GM19193 (cell line): ENCODE measurements around the gene KIRREL3.

Source experiments
- POLR2A ChIP-seq: IDR thresholded peaks from 4 replicates; pipeline ENCODE4 v1.6.1; 2011; ENCODE audit not compliant: insufficient read depth, insufficient read length; ENCODE audit errors: extremely low read depth

KIRREL3 gene

DNA sequence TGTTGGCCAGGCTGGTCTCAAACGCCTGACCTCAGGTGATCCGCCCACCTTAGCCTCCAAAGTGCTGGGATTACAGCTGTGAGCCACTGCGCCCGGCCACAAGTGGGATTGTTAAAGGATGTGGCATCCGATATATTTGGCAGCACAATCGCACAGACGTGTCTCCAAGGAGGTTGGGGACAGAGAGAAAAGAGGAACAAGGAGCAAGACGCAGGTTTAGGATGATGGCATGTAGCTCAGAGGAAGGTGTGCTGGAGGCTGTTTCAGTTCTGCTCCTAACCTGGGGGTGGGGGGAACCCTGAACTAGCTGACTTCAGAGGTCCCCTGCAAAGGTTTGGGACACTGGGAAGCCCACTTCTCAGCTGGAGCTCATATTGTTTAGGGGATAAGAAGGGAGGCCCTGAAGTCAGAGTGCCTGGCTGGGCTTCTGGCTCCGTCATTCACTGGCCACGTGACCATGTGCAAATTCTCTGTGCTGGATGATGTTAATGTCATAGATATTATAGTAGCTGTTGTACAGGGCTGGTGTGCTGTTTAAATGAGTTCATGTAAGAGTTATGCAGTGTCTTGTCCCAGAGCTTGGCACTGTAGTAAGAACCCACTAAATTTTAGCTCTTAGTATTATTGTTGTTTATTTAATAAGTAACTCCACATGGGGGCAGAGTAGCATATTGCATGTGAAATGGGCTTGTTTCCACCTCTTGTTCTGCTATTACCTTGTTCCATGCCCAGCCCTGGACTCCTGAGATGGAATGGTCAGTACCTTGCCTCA, 515.4 kb downstream of the KIRREL3 start:
- no peak for TF ChIP-seq POLR2A

GRCh38 chr11:126484266-126484665, 516.3 kb downstream of the KIRREL3 start:
- no peak for TF ChIP-seq POLR2A

- TF ChIP-seq POLR2A, result no peak
These were observed 516.9 kb downstream of the KIRREL3 start for GRCh38 chr11:126483621-126484195.

DNA sequence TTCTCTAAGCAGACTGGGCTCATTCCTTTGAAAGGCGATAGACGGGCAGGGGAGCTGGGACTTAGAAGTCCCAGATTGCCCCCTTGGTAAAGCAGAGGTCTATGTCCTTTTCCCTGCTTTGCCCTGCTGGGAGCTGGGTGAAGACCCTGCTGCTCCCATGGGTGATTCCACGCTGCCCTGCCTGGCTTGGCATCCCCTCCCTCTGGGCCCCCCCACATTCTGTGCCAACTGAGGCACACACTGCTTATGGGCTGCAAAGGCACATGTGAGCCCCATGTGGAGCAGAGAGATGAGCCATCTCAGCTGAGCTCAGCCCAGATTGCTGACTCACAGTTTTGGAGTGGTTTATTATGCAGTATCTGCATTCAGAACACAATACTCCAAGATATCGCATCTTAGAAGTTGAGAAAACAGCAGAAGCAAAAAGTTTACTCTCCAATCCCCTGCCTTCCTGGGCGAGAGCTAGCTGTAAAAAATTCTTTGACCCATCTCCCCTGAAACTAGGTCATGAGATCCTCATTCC, 517.9 kb downstream of the KIRREL3 start:
- no peak for TF ChIP-seq POLR2A

GRCh38 chr11:126481303-126481680, 519.3 kb downstream of the KIRREL3 start:
- TF ChIP-seq POLR2A, result no peak

DNA sequence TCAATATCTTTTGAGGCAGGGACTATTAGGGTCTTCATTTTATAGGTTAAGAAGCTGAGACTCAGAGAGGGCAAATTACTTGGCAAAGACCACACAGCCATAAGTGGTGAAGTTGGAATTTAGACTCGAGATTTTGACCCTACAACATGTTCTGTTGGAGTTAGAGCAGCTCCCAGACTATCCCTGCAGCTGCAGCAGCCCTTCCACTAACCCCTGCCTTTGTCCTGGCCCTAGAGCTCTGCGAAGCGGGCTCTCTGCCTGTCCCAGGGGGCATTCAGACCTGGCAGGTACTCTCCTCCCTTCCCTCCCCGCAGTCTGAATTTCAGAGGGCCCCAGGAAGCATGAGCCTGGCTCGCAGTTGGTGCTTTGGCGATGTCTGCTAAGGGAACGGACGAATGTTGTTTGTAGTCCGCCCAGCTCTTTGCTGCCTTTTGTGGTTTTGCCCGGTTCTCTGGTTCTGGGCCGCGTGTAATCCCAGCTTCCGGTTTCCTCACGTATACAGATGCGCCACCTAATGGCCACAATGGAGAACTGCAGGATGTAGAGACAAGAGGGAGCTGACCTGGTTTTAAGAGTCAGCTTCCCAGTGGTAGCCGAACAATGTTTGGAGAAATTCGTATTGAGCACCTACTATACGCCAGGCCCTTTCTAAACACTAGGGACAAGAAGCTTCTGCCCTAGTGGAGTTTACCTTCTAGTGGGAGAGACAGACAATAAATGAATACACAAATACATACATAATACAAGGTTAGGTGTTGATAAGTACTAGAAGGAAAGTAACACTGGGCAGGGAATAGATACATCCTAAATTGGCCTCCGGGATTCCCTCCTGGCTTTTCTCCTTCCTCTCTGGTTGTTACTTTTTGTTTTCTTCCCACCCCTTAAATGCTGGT, 519.9 kb downstream of the KIRREL3 start:
- no peak for TF ChIP-seq POLR2A

- TF ChIP-seq POLR2A, result no peak
These were observed 520.6 kb downstream of the KIRREL3 start for GRCh38 chr11:126480015-126480409.

- TF ChIP-seq POLR2A, result no peak
These were observed 521.2 kb downstream of the KIRREL3 start for GRCh38 chr11:126479178-126479930.

GRCh38 chr11:126478466-126478865, 522.1 kb downstream of the KIRREL3 start:
- no peak for TF ChIP-seq POLR2A

DNA sequence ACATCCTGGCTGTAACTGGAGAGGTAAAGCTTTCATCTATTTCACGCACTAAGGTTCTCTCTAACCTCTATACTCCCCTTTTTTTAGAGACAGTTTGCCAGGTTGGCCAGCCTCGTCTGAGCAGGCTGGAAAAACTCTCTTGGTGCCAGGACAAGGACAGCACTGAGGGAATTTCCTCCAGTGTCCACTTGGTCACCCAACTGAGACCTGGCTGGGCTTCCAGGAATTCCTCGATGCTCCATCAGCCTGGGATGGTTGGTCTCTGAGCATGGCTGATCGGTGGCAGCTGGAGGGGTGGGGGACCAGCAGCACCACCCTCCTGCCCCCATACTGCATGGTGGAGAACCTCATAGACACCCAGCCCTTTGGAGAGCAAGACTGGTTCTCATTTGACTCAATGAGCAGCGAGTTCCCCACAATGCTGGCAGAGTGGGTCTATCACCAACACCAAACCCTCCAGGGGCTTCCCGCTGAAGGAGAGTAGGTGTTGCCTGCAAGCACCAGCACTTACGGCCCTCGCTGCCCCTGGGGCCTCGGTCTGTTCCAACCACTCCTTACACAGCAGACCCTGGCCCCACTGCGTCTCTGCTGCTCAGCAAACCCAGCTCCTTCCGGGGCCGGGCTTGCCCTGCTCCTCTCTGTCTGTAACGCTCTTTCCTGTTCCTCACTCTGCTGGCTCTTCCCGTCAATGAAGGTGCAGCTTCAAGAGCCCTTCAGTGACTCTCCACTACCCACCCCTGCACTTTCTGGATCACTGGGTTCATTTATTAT, 522.9 kb downstream of the KIRREL3 start:
- no peak for TF ChIP-seq POLR2A

- TF ChIP-seq POLR2A, result no peak
These were observed 523.6 kb downstream of the KIRREL3 start for GRCh38 chr11:126476977-126477376.

DNA sequence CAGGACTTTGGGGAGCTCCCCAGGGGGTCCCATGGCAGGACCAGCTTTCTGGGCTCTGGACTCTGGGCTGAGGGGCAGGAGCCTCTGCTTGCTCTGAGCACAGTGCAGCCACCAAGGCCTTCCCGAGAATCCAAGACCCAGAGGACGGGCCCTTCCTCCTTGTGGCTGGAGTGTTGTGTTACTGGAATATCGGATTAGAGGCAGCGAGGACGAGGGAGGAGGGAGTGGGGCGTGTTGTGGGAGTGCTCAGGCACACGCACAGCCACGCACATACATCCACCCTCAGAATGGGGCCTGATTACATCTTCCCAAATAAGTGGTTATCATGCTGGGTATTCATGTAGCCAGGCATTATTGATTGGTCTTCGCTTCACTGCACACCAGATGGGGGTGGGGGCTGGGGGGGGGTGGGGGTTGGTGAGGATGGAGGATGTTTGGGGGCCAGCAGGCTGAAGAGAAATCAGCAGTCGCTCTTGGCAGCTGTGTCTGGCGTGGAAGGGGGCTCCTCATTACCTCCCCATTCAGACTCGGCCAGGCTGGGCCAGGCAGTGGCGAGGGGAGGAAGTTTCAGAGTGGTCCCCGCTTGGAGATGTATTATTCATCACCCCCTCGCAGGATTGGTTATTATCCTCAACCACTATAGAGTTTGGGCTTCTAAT, 524.2 kb downstream of the KIRREL3 start:
- TF ChIP-seq POLR2A, result no peak

DNA sequence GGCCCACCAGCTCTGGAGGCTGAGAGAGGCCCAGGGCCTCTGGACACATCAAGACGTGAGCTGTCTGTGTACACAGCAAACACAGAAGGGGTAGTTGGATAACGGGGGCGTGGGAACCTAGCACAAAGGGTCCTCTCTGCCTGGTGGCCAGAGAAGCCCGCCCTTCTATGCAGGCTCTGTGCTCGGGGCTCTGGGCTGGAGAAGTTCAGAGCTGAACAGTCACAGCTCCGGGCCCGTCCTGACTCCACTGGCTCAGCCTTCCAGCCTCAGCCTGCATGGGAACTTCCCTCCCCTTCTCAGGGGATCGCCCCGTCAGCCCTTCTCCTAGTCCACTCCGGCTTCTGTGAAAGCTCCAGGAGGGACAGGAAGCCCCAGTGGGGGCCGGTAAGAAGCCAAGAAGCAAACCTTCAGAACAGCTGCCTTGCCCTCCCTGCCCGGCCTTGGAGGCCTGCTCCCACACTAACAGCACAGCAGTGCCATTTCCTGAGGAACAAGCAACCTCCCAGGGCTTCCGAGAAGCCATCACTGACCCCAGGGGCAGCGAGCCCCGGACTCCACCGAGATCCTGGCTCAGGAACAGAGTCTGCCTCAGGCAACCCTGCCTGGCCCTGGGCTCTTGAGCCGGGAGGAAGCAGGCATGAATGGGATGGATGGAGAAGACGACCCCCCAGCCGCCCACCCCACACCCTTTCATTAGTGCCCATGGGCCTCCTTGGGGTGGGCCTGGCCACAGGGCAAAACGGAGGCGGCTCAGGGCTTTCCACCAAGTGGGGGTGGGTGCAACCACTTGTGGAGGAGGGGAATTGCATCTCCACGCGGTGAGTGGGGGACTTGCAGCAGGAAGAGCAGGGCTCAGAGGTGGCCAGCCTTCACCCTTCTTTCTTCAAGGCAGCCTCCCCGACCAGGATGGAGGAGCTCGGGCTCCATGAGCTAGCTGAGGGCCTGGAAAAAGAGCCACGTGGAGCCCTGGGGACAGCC, 525.3 kb downstream of the KIRREL3 start:
- no peak for TF ChIP-seq POLR2A

GRCh38 chr11:126474220-126474619, 526.4 kb downstream of the KIRREL3 start:
- no peak for TF ChIP-seq POLR2A
